WTC11 (cell line): Measurements from ENCODE around the gene CLPX. TPM values are rescaled to one million over a fixed set of nuclear protein-coding genes. Genes with fewer than 3 reads are reported as not detected.
A peak's percentile ranks its signal among the peaks of the same experiment; 100 is the strongest.
"Not testable (repeated sequence)": the region's sequence is repeated elsewhere in the genome, so short reads cannot be mapped to it uniquely, and the experiment has no call there.

Experiments
- ATAC-seq: fragments of 200-7000 bp; cut with Tn5 transposase; 2 replicates; pipeline ENCODE4 v1.10.0; 2021; ENCODE audit warnings: mild to moderate bottlenecking, moderate library complexity
- CTCF ChIA-PET: fragments of 300-600 bp; sonication (Branson Sonifier 250); formaldehyde crosslinking; loops from one replicate; lab custom pipeline; 2021; ENCODE audit warnings: antibody characterized with exemption; lab: Charles Lee
- POLR2A ChIA-PET: fragments of 350-600 bp; sonication (Branson Sonifier 250); formaldehyde crosslinking; loops from one replicate; lab custom pipeline; 2021; ENCODE audit warnings: antibody characterized with exemption; lab: Charles Lee
- DNase-seq: peaks from one replicate; pipeline ENCODE4 v3.0.0; 2021; ENCODE audit warnings: low spot score
- H3K27ac Mint-ChIP-seq: 2 replicates; pipeline ENCODE4 v1.8.0; 2021; ENCODE audit warnings: mixed read lengths
- H3K27me3 Mint-ChIP-seq: 2 replicates; pipeline ENCODE4 v1.8.0; 2021; ENCODE audit warnings: low read depth, mild to moderate bottlenecking, moderate library complexity, mixed read lengths
- H3K36me3 Mint-ChIP-seq: 2 replicates; pipeline ENCODE4 v1.8.0; 2021; ENCODE audit warnings: mixed read lengths
- H3K4me1 Mint-ChIP-seq: 2 replicates; pipeline ENCODE4 v1.8.0; 2022; ENCODE audit warnings: mixed read lengths
- H3K4me3 Mint-ChIP-seq: 2 replicates; pipeline ENCODE4 v1.8.0; 2021; ENCODE audit warnings: mild to moderate bottlenecking, moderate library complexity, mixed read lengths
- H3K9me3 Mint-ChIP-seq: 2 replicates; pipeline ENCODE4 v1.8.0; 2021; ENCODE audit warnings: mixed read lengths
- CREM ChIP-seq: sonication (generic); formaldehyde crosslinking; IDR thresholded peaks from 2 replicates; pipeline ENCODE4 v1.8.1; 2022; ENCODE audit warnings: mild to moderate bottlenecking, missing genetic modification reagents, moderate library complexity
- E2F1 ChIP-seq: sonication (generic); formaldehyde crosslinking; IDR thresholded peaks from 2 replicates; pipeline ENCODE4 v1.8.0; 2022; ENCODE audit warnings: mild to moderate bottlenecking, missing genetic modification reagents
- ESRRA ChIP-seq: sonication (generic); formaldehyde crosslinking; IDR thresholded peaks from 2 replicates; pipeline ENCODE4 v1.8.1; 2022; ENCODE audit warnings: mild to moderate bottlenecking, missing genetic modification reagents, borderline replicate concordance
- ETV6 ChIP-seq: sonication (generic); formaldehyde crosslinking; IDR thresholded peaks from 2 replicates; pipeline ENCODE4 v1.8.1; 2022; ENCODE audit warnings: mild to moderate bottlenecking, missing genetic modification reagents
- FOXP1 ChIP-seq: sonication (generic); formaldehyde crosslinking; IDR thresholded peaks from 2 replicates; pipeline ENCODE4 v1.8.0; 2022; ENCODE audit warnings: missing genetic modification reagents, mild to moderate bottlenecking, moderate library complexity, borderline replicate concordance
- GRHL2 ChIP-seq: fragments of 250-450 bp; sonication (Bioruptor Pico); IDR thresholded peaks from 2 replicates; pipeline ENCODE4 v1.8.0; 2022; ENCODE audit warnings: mild to moderate bottlenecking, moderate library complexity; ENCODE audit not compliant: insufficient replicate concordance, severe bottlenecking
- GTF2I ChIP-seq: fragments of 250-450 bp; sonication (Bioruptor Pico); conservative IDR thresholded peaks from 2 replicates; pipeline ENCODE4 v1.4.0; 2021; ENCODE audit warnings: mild to moderate bottlenecking
- HMGXB4 ChIP-seq: sonication (generic); formaldehyde crosslinking; IDR thresholded peaks from 2 replicates; pipeline ENCODE4 v1.8.1; 2023; ENCODE audit warnings: mild to moderate bottlenecking, moderate library complexity, missing genetic modification reagents
- TCF7 ChIP-seq: sonication (generic); formaldehyde crosslinking; IDR thresholded peaks from 2 replicates; pipeline ENCODE4 v1.8.0; 2022; ENCODE audit warnings: mild to moderate bottlenecking, low read depth, missing genetic modification reagents, moderate library complexity
- TEAD4 ChIP-seq: sonication (generic); formaldehyde crosslinking; IDR thresholded peaks from 2 replicates; pipeline ENCODE4 v1.8.0; 2022; ENCODE audit warnings: mild to moderate bottlenecking, missing genetic modification reagents
- ZNF121 ChIP-seq: sonication (generic); formaldehyde crosslinking; IDR thresholded peaks from 2 replicates; pipeline ENCODE4 v1.8.0; 2023; ENCODE audit warnings: missing genetic modification reagents
- ZNF219 ChIP-seq: sonication (generic); formaldehyde crosslinking; IDR thresholded peaks from 2 replicates; pipeline ENCODE4 v1.8.0; 2023; ENCODE audit warnings: missing genetic modification reagents, mild to moderate bottlenecking, borderline replicate concordance
- ZNF396 ChIP-seq: fragments of 250-450 bp; sonication (Bioruptor Pico); IDR thresholded peaks from 2 replicates; pipeline ENCODE4 v1.8.0; 2021; ENCODE audit warnings: mild to moderate bottlenecking, moderate library complexity, borderline replicate concordance
- ZNF671 ChIP-seq: fragments of 250-450 bp; sonication (Bioruptor Pico); IDR thresholded peaks from 2 replicates; pipeline ENCODE4 v1.8.0; 2021; ENCODE audit warnings: mild to moderate bottlenecking
- total RNA-seq: library from RNA; stranded (reverse); gene quantifications from 3 replicates; pipeline ENCODE4 v1.2.3, GENCODE V29; 2021
- TF ChIP-seq, protein P1 (sequence below): sonication (generic); formaldehyde crosslinking; IDR thresholded peaks from 2 replicates; pipeline ENCODE4 v1.8.0; 2022; ENCODE audit warnings: mild to moderate bottlenecking, missing genetic modification reagents
- TF ChIP-seq, protein P2 (sequence below): sonication (generic); formaldehyde crosslinking; IDR thresholded peaks from 2 replicates; pipeline ENCODE4 v1.8.0; 2023; ENCODE audit warnings: mild to moderate bottlenecking, missing genetic modification reagents
- TF ChIP-seq, protein P3 (sequence below): sonication (generic); formaldehyde crosslinking; conservative IDR thresholded peaks from 2 replicates; pipeline ENCODE4 v1.8.1; 2023; ENCODE audit warnings: mild to moderate bottlenecking, low read depth, missing genetic modification reagents, moderate library complexity
- TF ChIP-seq, protein P4 (sequence below): fragments of 250-450 bp; sonication (Bioruptor Pico); IDR thresholded peaks from 2 replicates; pipeline ENCODE4 v2.1.2; 2022; ENCODE audit warnings: mild to moderate bottlenecking, moderate library complexity
- TF ChIP-seq, protein P5 (sequence below): fragments of 250-450 bp; sonication (Bioruptor Pico); IDR thresholded peaks from 2 replicates; pipeline ENCODE4 v1.9.0; 2021; ENCODE audit warnings: moderate library complexity, mild to moderate bottlenecking, inconsistent platforms, borderline replicate concordance

Gene CLPX
- total RNA-seq, 1 experiment from 2014 or later, result 68.7 TPM

DNA sequence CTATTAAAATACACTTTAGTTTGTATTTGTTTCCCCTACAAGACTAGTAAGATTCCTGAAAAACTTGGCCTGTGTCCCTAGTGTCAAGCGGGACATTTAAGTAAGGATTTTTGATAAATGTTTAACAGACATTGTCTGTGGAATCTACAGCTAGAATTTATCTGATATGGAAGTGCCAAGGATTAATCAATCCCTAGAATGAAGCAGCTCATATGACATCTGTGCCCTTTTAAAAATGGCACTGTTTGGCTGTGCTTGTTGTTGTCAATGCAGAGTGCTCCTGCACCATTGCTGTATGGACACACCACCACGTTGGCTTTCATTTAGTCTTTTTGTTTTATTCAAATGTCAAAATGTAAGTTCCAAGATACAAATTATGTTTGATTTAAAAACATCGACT lies 37.2 kb downstream of the CLPX start (continued):
- no peak for TF ChIP-seq ETV6 (CRISPR knock-in tag)
- TF ChIP-seq TCF7 (CRISPR knock-in tag), result no peak
- no peak for TF ChIP-seq E2F1 (CRISPR knock-in tag)
- TF ChIP-seq, protein P1, sequence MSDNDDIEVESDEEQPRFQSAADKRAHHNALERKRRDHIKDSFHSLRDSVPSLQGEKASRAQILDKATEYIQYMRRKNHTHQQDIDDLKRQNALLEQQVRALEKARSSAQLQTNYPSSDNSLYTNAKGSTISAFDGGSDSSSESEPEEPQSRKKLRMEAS (CRISPR knock-in tag), result no peak
- TF ChIP-seq HMGXB4 (CRISPR knock-in tag), result no peak

GRCh38 chr15:65146438-65146837 lies 38.7 kb downstream of the CLPX start:
- ATAC-seq, result no peak
- H3K9me3 Mint-ChIP-seq, result no peaks in the 10 kb centered on the region
- H3K4me3 Mint-ChIP-seq, result no peak overlapping the region
- peak overlapping the region; percentile 14; the same call in 1 of the 2 replicates for H3K27ac Mint-ChIP-seq
- POLR2A ChIA-PET, result no interaction called here
- H3K36me3 Mint-ChIP-seq, result peaks cover 8% of the 10 kb centered on the region
- H3K27me3 Mint-ChIP-seq, result no peaks in the 10 kb centered on the region
- CTCF ChIA-PET, result no interaction called here
- H3K4me1 Mint-ChIP-seq, result no peaks in the 10 kb centered on the region; the same call in 1 of the 2 replicates
- no peak for DNase-seq
- TF ChIP-seq ZNF219 (CRISPR knock-in tag), result no peak
- TF ChIP-seq, protein P2, sequence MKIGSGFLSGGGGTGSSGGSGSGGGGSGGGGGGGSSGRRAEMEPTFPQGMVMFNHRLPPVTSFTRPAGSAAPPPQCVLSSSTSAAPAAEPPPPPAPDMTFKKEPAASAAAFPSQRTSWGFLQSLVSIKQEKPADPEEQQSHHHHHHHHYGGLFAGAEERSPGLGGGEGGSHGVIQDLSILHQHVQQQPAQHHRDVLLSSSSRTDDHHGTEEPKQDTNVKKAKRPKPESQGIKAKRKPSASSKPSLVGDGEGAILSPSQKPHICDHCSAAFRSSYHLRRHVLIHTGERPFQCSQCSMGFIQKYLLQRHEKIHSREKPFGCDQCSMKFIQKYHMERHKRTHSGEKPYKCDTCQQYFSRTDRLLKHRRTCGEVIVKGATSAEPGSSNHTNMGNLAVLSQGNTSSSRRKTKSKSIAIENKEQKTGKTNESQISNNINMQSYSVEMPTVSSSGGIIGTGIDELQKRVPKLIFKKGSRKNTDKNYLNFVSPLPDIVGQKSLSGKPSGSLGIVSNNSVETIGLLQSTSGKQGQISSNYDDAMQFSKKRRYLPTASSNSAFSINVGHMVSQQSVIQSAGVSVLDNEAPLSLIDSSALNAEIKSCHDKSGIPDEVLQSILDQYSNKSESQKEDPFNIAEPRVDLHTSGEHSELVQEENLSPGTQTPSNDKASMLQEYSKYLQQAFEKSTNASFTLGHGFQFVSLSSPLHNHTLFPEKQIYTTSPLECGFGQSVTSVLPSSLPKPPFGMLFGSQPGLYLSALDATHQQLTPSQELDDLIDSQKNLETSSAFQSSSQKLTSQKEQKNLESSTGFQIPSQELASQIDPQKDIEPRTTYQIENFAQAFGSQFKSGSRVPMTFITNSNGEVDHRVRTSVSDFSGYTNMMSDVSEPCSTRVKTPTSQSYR (CRISPR knock-in tag), result no peak
- TF ChIP-seq GTF2I (CRISPR knock-in tag), result no peak
- TF ChIP-seq TEAD4, result no peak
- TF ChIP-seq GRHL2 (CRISPR knock-in tag), result no peak
- no peak for TF ChIP-seq ESRRA
- no peak for TF ChIP-seq CREM (CRISPR knock-in tag)
- TF ChIP-seq, protein P3, sequence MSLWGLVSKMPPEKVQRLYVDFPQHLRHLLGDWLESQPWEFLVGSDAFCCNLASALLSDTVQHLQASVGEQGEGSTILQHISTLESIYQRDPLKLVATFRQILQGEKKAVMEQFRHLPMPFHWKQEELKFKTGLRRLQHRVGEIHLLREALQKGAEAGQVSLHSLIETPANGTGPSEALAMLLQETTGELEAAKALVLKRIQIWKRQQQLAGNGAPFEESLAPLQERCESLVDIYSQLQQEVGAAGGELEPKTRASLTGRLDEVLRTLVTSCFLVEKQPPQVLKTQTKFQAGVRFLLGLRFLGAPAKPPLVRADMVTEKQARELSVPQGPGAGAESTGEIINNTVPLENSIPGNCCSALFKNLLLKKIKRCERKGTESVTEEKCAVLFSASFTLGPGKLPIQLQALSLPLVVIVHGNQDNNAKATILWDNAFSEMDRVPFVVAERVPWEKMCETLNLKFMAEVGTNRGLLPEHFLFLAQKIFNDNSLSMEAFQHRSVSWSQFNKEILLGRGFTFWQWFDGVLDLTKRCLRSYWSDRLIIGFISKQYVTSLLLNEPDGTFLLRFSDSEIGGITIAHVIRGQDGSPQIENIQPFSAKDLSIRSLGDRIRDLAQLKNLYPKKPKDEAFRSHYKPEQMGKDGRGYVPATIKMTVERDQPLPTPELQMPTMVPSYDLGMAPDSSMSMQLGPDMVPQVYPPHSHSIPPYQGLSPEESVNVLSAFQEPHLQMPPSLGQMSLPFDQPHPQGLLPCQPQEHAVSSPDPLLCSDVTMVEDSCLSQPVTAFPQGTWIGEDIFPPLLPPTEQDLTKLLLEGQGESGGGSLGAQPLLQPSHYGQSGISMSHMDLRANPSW, result no peak
- no peak for TF ChIP-seq FOXP1 (CRISPR knock-in tag)
- no peak for TF ChIP-seq ZNF396 (CRISPR knock-in tag)
- TF ChIP-seq ZNF121 (CRISPR knock-in tag), result no peak
- TF ChIP-seq, protein P4, sequence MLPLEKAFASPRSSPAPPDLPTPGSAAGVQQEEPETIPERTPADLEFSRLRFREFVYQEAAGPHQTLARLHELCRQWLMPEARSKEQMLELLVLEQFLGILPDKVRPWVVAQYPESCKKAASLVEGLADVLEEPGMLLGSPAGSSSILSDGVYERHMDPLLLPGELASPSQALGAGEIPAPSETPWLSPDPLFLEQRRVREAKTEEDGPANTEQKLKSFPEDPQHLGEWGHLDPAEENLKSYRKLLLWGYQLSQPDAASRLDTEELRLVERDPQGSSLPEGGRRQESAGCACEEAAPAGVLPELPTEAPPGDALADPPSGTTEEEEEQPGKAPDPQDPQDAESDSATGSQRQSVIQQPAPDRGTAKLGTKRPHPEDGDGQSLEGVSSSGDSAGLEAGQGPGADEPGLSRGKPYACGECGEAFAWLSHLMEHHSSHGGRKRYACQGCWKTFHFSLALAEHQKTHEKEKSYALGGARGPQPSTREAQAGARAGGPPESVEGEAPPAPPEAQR, result no peak
- TF ChIP-seq, protein P5, sequence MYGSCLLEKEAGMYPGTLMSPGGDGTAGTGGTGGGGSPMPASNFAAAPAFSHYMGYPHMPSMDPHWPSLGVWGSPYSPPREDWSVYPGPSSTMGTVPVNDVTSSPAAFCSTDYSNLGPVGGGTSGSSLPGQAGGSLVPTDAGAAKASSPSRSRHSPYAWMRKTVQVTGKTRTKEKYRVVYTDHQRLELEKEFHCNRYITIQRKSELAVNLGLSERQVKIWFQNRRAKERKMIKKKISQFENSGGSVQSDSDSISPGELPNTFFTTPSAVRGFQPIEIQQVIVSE (CRISPR knock-in tag), result no peak
- no peak for TF ChIP-seq ZNF671 (CRISPR knock-in tag)

GRCh38 chr15:65138631-65139030 lies 46.5 kb downstream of the CLPX start:
- H3K4me3 Mint-ChIP-seq, DNase-seq, H3K27ac Mint-ChIP-seq, H3K4me1 Mint-ChIP-seq, ATAC-seq: not testable (repeated sequence)
- peaks cover 38% of the 10 kb centered on the region for H3K9me3 Mint-ChIP-seq
- ChIA-PET CTCF (interaction anchor here (0.7 to 0.8 kb wide), 2 partner anchors 36 to 52 kb away, joined by 3 to 4 read pairs; no protein-coding TSS in a partner anchor), POLR2A (interaction anchor here (0.6 to 0.7 kb wide), 2 partner anchors 10 to 162 kb away, joined by 4 to 7 read pairs; no protein-coding TSS in a partner anchor)
- peaks cover 19% of the 10 kb centered on the region for H3K27me3 Mint-ChIP-seq
- peaks cover 37% of the 10 kb centered on the region for H3K36me3 Mint-ChIP-seq

- H3K9me3 Mint-ChIP-seq, result peaks cover 38% of the 10 kb centered on the region
Measured at GRCh38 chr15:65137893-65138292, 47.2 kb downstream of the CLPX start.

More at GRCh38 chr15:65137893-65138292, 47.2 kb downstream of the CLPX start:
- H3K4me1 Mint-ChIP-seq, H3K27ac Mint-ChIP-seq, ATAC-seq, H3K4me3 Mint-ChIP-seq, CTCF ChIA-PET, DNase-seq: not testable (repeated sequence)
- H3K36me3 Mint-ChIP-seq, result peaks cover 37% of the 10 kb centered on the region
- POLR2A ChIA-PET, result interaction anchor here (0.7 kb wide), 1 partner anchor 11 kb away, joined by 4 read pairs; no protein-coding TSS in a partner anchor
- H3K27me3 Mint-ChIP-seq, result peaks cover 19% of the 10 kb centered on the region
